ENCODE data around the gene AFAP1. TPM values are rescaled to one million over a fixed set of nuclear protein-coding genes. Genes with fewer than 3 reads are reported as not detected.

The AFAP1 gene
- total and polyA plus RNA-seq, 2 donors (not counting 3 experiments of a cell fraction or from before 2014, with no cell fraction given), result 32.3 to 103 TPM

- Histone ChIP-seq H3K79me2 (ENCODE audit: control insufficient read depth, insufficient read depth, low read length) (peaks cover 68% of the 10 kb centered on the region), H3K27me3 (ENCODE audit: control insufficient read depth in 2 of 2, insufficient read depth in 2 of 2, low read length in 2 of 2) (no peaks in the 10 kb centered on the region), H2AFZ (ENCODE audit: low read depth, low read length) (no peak overlapping the region), H3K9me1 (replicated peaks; ENCODE audit: control insufficient read depth, extremely low read depth, insufficient read depth, low read length) (no peaks in the 10 kb centered on the region), H3K4me2 (ENCODE audit: insufficient read depth, low read length) (peak overlapping the region; percentile 58), H3K36me3 (ENCODE audit: control insufficient read depth in 2 of 2, extremely low read depth in 1 of 2, insufficient read depth in 2 of 2, low read length in 2 of 2) (peaks cover 6 to 11% of the 10 kb centered on the region in 2 experiments), H3K27ac (ENCODE audit: insufficient read depth, low read depth, low read length) (peak overlapping the region; percentile 98), H3K4me3 (replicated peaks in 1 of 3; ENCODE audit: insufficient read depth in 1 of 3, low read depth in 1 of 3, low read length in 3 of 3) (peak overlapping the region in 1 of 3 experiments; percentile 27), H4K20me1 (replicated peaks; ENCODE audit: control insufficient read depth, extremely low read depth, insufficient read depth, low read length) (no peaks in the 10 kb centered on the region), H3K9ac (replicated peaks; ENCODE audit: extremely low read depth, insufficient read depth, low read length) (peak overlapping the region; percentile 84), H3K9me3 (replicated peaks; ENCODE audit: control insufficient read depth, insufficient read depth, low read length) (no peaks in the 10 kb centered on the region), H3K4me1 (ENCODE audit: control insufficient read depth, extremely low read depth, insufficient read depth, low read length) (peaks cover 60% of the 10 kb centered on the region)
- ChIA-PET POLR2A (interaction anchor here (0.5 to 2.0 kb wide), 5 partner anchors 9 to 66 kb away, joined by 3 to 10 read pairs (median 4); no protein-coding TSS in a partner anchor), CTCF (interaction anchor here (0.7 to 5.7 kb wide), 9 partner anchors 11 to 125 kb away, joined by 3 to 212 read pairs (median 4); partner anchors contain the start of gene AFAP1)
- TF ChIP-seq MAX (IDR thresholded peaks at IDR 0.05; ENCODE audit: insufficient read depth, insufficient read length) (no peak), EZH2 (IDR thresholded peaks at IDR 0.05; ENCODE audit: borderline replicate concordance, low read depth, low read length, severe bottlenecking) (no peak), POLR2A (IDR thresholded peaks at IDR 0.05; ENCODE audit: low read depth, low read length) (peak; percentile 67), JUN (IDR thresholded peaks at IDR 0.05; ENCODE audit: borderline replicate concordance, insufficient read depth, insufficient read length, low read depth) (peak; percentile 82), POLR2AphosphoS5 (IDR thresholded peaks at IDR 0.05; ENCODE audit: insufficient read depth, low read depth, low read length) (peak; percentile 79), FOS (IDR thresholded peaks at IDR 0.05; ENCODE audit: borderline replicate concordance, insufficient read depth, low read length) (peak; percentile 96), GATA2 (IDR thresholded peaks at IDR 0.05; ENCODE audit: insufficient read depth, insufficient read length, low read depth, low read length) (peak; percentile 62), MYC (IDR thresholded peaks at IDR 0.05; ENCODE audit: low read depth, low read length) (no peak)
- TF ChIP-seq, protein P1, sequence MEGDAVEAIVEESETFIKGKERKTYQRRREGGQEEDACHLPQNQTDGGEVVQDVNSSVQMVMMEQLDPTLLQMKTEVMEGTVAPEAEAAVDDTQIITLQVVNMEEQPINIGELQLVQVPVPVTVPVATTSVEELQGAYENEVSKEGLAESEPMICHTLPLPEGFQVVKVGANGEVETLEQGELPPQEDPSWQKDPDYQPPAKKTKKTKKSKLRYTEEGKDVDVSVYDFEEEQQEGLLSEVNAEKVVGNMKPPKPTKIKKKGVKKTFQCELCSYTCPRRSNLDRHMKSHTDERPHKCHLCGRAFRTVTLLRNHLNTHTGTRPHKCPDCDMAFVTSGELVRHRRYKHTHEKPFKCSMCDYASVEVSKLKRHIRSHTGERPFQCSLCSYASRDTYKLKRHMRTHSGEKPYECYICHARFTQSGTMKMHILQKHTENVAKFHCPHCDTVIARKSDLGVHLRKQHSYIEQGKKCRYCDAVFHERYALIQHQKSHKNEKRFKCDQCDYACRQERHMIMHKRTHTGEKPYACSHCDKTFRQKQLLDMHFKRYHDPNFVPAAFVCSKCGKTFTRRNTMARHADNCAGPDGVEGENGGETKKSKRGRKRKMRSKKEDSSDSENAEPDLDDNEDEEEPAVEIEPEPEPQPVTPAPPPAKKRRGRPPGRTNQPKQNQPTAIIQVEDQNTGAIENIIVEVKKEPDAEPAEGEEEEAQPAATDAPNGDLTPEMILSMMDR (IDR thresholded peaks at IDR 0.05; ENCODE audit: extremely low read depth in 1 of 2, insufficient read depth in 1 of 2, low read depth in 1 of 2, low read length in 2 of 2), result no peak
- BruUV-seq (replicated peaks), result TSS peak; percentile 92
- dilution Hi-C loops (cut with MboI; ENCODE audit: extremely low pct_ligation_motif_present, low sequenced_read_pairs), result no loop called here
- peak; percentile 95 for DNase-seq (ENCODE audit: low read depth, low spot score)
- peak; percentile 99 for FAIRE-seq
- intact Hi-C loops (cut with micrococcal nuclease), result no loop called here
Observed at GRCh38 chr4:7842384-7843279, 97.0 kb downstream of the AFAP1 start.
